ENCODE data around the gene RHBDF1.
"Not testable (repeated sequence)": the region's sequence is repeated elsewhere in the genome, so short reads cannot be mapped to it uniquely, and the experiment has no call there.

The RHBDF1 gene

DNA sequence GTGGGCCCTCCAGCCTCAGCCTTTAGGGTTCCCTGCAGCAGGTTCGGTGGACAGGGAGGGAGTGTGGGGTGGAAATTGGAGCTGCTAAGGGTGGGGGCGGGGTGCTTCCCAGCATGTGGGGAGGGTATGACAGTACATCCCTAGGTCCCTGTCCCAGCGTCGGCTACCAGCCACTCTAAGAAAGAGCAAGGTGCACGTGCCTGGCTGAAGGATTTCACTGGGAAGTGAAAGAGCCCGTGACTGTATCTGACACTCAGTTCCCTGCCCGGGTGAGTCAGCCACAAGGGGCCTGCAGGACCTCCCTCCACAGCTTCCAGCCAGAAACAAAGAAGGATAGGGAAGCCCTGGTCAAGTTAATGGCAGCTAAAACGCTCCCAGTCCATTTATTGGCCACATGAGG is 14.7 kb downstream of the RHBDF1 start:
- Histone ChIP-seq H3K36me3 (ENCODE audit: control insufficient read depth in 2 of 2, insufficient read depth in 2 of 2, low read length in 2 of 2) (peaks cover 33 to 57% of the 10 kb centered on the region in 2 donors), H3K27ac (ENCODE audit: low read length) (no peak overlapping the region)

DNA sequence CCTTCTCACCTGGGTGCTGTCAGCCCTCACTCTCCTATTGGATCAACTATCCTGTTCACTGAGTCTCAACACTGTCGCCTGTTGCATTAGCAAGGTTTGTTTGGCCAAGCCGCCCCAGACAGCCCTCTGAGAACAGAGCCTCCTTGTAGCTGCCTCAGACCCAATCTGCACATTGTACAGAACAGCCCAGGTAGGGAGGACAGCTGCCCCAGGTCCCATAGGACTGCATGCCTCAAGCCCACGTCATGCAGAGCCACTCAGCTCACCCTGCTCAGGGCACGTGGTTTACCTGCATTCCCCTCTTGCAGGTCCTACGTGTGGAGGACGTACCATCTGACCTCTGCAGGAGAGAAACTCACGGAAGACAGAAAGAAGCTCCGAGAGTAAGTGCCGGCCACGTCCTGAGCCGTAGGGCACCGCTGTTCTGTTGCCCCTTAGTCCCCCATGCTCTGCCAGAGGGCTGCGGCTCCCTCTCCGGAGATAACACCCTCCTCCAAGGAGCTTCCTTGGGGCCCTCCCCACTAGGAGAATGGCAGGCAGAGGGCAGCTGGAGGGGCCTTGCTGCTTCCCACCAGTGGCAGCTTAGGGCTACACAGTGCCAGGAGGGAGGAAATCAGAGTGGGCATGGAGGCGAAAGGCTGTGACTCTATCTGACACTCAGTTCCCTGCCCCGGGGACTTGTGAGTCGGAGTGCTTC is 16.1 kb downstream of the RHBDF1 start:
- Histone ChIP-seq H3K4me3 (ENCODE audit: low read length in 2 of 2) (no peak overlapping the region), H3K9ac (ENCODE audit: low read length in 2 of 2) (no peak overlapping the region), H3K9me3 (ENCODE audit: control insufficient read depth in 2 of 2, low read length in 2 of 2) (no peaks in the 10 kb centered on the region), H3K36me3 (ENCODE audit: control insufficient read depth in 2 of 2, insufficient read depth in 2 of 2, low read length in 2 of 2) (peaks cover 30 to 50% of the 10 kb centered on the region in 2 donors), H3K27ac (ENCODE audit: low read length) (no peak overlapping the region), H3K27me3 (ENCODE audit: control insufficient read depth in 1 of 2, insufficient read depth in 2 of 2, low read length in 2 of 2) (no peaks in the 10 kb centered on the region), H3K4me1 (ENCODE audit: control insufficient read depth, insufficient read depth, low read length) (peaks cover 15% of the 10 kb centered on the region)

More for the DNA sequence above, 14.7 kb downstream of the RHBDF1 start:
- Histone ChIP-seq H3K9ac (ENCODE audit: low read length in 2 of 2) (no peak overlapping the region), H3K27me3 (ENCODE audit: control insufficient read depth in 1 of 2, insufficient read depth in 2 of 2, low read length in 2 of 2) (no peaks in the 10 kb centered on the region), H3K4me3 (ENCODE audit: low read length in 2 of 2) (no peak overlapping the region), H3K4me1 (ENCODE audit: control insufficient read depth, insufficient read depth, low read length) (peaks cover 15% of the 10 kb centered on the region), H3K9me3 (ENCODE audit: control insufficient read depth in 2 of 2, low read length in 2 of 2) (no peaks in the 10 kb centered on the region)

DNA sequence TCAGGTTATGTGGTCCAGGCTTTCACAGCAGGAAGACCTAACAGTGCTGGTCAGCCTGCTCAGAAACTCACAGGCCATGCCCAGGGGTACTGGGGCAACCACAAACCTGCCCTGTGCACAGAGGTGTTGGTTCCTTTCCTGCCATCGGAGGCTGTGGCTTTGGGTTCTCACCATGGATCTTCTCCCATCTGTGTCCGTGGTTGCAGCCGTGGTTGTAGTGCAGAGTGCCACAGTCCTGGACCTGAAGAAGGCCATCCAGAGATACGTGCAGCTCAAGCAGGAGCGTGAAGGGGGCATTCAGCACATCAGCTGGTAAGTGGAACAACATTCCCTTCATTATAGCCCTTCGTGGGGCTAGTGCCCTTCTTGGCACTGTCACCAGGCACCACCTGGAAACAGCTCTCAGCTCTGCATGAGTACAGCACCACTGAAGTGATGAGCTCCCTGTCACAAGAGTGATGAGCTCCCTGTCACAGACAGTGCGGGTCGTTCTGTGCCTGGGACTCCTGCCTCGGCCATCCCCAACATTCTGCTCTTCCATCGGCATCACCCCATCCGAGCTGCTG is 16.8 kb downstream of the RHBDF1 start:
- H3K9me3 ChIP-seq (ENCODE audit: control insufficient read depth in 2 of 2, low read length in 2 of 2) = no peaks in the 10 kb centered on the region
- H3K4me1 ChIP-seq (ENCODE audit: control insufficient read depth, insufficient read depth, low read length) = peaks cover 15% of the 10 kb centered on the region
- no peaks in the 10 kb centered on the region for H3K27me3 ChIP-seq (ENCODE audit: control insufficient read depth in 1 of 2, insufficient read depth in 2 of 2, low read length in 2 of 2)
- H3K4me3 ChIP-seq (ENCODE audit: low read length in 2 of 2) = no peak overlapping the region
- H3K9ac ChIP-seq (ENCODE audit: low read length in 2 of 2) = no peak overlapping the region
- peaks cover 27 to 45% of the 10 kb centered on the region in 2 donors for H3K36me3 ChIP-seq (ENCODE audit: control insufficient read depth in 2 of 2, insufficient read depth in 2 of 2, low read length in 2 of 2)
- H3K27ac ChIP-seq (ENCODE audit: low read length) = no peak overlapping the region

DNA sequence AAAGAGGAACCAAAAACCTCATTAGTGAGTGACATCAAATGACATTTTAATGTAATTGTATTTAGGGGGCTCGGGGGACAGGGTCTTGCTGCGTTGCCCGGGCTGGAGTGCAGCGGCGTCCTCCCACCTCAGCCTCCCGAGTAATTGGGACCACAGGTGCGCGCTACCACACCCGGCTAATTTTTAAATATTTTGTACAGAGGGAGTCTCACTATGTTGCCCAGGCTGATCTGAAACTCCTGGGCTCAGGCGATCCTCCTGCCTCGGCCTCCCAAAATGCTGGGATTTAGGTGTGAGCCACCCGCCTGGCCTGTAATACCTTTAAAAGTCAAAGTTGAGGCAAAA is 18.2 kb downstream of the RHBDF1 start:
- H3K27ac ChIP-seq (ENCODE audit: low read length) = no peak overlapping the region
- no peaks in the 10 kb centered on the region for H3K9me3 ChIP-seq (ENCODE audit: control insufficient read depth in 2 of 2, low read length in 2 of 2)
- H3K27me3 ChIP-seq (ENCODE audit: control insufficient read depth in 1 of 2, insufficient read depth in 2 of 2, low read length in 2 of 2) = no peaks in the 10 kb centered on the region
- peak overlapping the region; percentile 62 to 91 for H3K4me3 ChIP-seq (ENCODE audit: low read length in 2 of 2)
- peaks cover 19 to 31% of the 10 kb centered on the region in 2 donors for H3K36me3 ChIP-seq (ENCODE audit: control insufficient read depth in 2 of 2, insufficient read depth in 2 of 2, low read length in 2 of 2)
- peak overlapping the region; percentile 76 for H3K9ac ChIP-seq (ENCODE audit: low read length in 2 of 2)
- peaks cover 15% of the 10 kb centered on the region for H3K4me1 ChIP-seq (ENCODE audit: control insufficient read depth, insufficient read depth, low read length)

DNA sequence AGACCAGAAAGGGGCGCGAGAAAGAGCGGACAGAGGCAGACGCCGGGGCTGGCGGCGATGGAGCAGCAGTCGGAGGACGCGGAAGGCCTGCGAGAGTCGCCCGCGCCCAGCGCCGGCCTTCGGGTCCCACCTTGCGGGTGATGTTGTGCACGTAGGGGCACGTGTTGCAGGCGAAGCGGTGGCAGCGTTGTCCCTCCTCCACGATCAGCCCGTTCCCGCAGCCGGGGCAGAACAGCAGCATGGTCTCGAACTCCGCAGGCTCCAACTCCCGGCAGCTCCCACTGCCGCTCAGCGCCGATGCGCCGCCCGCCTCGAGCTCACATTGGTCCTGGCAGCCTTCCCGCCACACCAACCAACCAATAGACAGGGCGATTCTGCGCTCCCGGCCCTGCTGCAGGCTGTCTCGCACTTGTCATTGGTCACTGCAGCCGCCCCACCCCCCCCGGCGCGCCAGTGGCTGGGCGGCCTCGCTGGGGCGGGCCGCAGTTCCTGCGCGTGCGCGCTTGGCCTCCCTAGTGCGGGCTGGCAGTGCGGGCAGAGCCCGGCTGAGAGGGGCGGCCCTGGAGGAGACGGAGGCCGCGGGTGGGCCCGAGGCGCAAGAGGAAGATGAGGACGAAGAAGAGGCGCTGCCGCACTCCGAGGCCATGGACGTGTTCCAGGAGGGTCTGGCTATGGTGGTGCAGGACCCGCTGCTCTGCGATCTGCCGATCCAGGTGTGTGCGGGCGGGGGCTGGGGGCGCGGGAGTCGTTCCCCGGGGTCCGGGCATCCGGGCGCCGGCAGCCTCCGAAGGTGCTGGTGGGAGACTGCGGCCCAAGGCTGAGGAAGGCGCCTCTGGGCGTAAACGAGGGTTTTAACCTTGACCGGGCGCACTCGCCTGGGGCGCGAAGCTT is 18.8 kb downstream of the RHBDF1 start, which contains the start of the genes POLR3K and SNRNP25:
Gene POLR3K, minus strand, starts transcription at position 263 of the 891 bp plus-strand sequence. Its CDS starts 22 bp downstream, at position 241.
Gene SNRNP25, plus strand, starts transcription at position 483 of the 891 bp plus-strand sequence. Its CDS starts 189 bp downstream, at position 672.
- peak within 1 kb of the TSS; percentile 37 for H3K27ac ChIP-seq (ENCODE audit: low read length)
- peak within 1 kb of the TSS; percentile 76 for H3K9ac ChIP-seq (ENCODE audit: low read length in 2 of 2)
- peak within 1 kb of the TSS; percentile 62 to 91 for H3K4me3 ChIP-seq (ENCODE audit: low read length in 2 of 2)
- H3K36me3 ChIP-seq (ENCODE audit: control insufficient read depth in 2 of 2, insufficient read depth in 2 of 2, low read length in 2 of 2) = peaks cover 15 to 28% of the 10 kb centered on the region in 2 donors
- peaks cover 15% of the 10 kb centered on the region for H3K4me1 ChIP-seq (ENCODE audit: control insufficient read depth, insufficient read depth, low read length)
- no peaks in the 10 kb centered on the region for H3K27me3 ChIP-seq (ENCODE audit: control insufficient read depth in 1 of 2, insufficient read depth in 2 of 2, low read length in 2 of 2)
- no peaks in the 10 kb centered on the region for H3K9me3 ChIP-seq (ENCODE audit: control insufficient read depth in 2 of 2, low read length in 2 of 2)

DNA sequence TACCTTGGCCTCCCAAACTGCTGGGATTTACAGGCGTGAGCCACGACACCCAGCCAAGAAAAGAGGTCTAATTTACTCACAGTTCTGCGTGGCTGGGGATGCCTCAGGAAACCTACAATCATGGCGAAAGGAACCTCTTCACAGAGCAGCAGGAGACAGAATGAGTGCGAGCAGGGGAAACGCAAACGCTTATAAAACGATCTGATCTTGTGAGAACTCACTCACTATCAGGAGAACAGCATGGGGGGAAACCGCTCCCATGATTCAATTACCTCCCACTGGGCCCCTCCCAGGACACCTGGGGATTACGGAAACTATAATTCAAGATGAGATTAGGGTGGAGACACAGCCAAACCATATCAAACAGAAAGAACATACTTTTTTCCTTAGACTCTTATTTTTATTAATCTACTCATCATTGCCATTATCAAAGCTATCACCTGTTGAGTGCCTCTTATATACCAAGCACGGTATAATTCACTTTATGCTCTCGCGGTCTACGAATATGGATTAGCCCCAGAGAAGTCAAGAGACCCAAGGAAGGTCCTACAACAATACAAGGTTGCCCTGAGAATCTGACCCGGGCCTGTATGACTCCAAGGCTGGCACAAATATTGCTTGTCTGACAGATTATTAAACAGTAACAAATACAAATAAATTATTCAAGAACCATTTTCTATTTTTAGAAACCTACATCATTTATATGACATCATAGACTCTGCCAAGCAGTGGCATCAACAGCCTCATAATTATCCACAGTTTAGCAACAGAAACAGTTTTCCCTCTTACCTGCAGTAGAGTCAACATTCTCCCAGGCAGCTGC is 21.5 kb downstream of the RHBDF1 start:
- no peaks in the 10 kb centered on the region for H3K27me3 ChIP-seq (ENCODE audit: control insufficient read depth in 1 of 2, insufficient read depth in 2 of 2, low read length in 2 of 2)
- H3K4me3 ChIP-seq (ENCODE audit: low read length in 2 of 2) = no peak overlapping the region
- no peaks in the 10 kb centered on the region for H3K9me3 ChIP-seq (ENCODE audit: control insufficient read depth in 2 of 2, low read length in 2 of 2)
- H3K4me1 ChIP-seq (ENCODE audit: control insufficient read depth, insufficient read depth, low read length) = peaks cover 12% of the 10 kb centered on the region
- no peak overlapping the region for H3K27ac ChIP-seq (ENCODE audit: low read length)
- H3K9ac ChIP-seq (ENCODE audit: low read length in 2 of 2) = no peak overlapping the region
- H3K36me3 ChIP-seq (ENCODE audit: control insufficient read depth in 2 of 2, insufficient read depth in 2 of 2, low read length in 2 of 2) = peaks cover 8 to 12% of the 10 kb centered on the region in 2 donors

DNA sequence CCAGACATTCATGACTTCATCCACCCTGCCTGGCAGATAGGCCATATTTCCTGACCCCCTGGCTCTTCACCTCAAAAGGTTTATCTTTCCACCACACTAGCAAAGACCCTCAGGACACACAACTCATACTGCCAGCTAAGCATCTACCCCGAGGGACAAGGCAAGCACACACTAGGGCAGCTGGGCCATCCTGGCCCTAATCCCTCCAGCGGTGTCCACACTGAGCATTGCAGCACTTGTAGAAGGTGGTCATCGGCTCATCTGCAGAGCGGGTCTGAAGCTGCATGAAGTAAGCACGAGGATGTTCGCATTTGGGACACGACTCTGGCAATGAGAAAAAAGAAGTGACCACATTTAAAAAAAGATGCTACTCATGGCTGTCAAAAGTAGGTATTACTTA is 25.2 kb downstream of the RHBDF1 start:
- Histone ChIP-seq H3K36me3 (ENCODE audit: control insufficient read depth in 2 of 2, insufficient read depth in 2 of 2, low read length in 2 of 2) (peaks cover 13 to 21% of the 10 kb centered on the region in 2 donors), H3K27ac (ENCODE audit: low read length) (no peak overlapping the region), H3K9me3 (ENCODE audit: control insufficient read depth in 2 of 2, low read length in 2 of 2) (no peaks in the 10 kb centered on the region), H3K9ac (ENCODE audit: low read length in 2 of 2) (no peak overlapping the region), H3K4me3 (ENCODE audit: low read length in 2 of 2) (no peak overlapping the region), H3K4me1 (ENCODE audit: control insufficient read depth, insufficient read depth, low read length) (no peaks in the 10 kb centered on the region), H3K27me3 (ENCODE audit: control insufficient read depth in 1 of 2, insufficient read depth in 2 of 2, low read length in 2 of 2) (no peaks in the 10 kb centered on the region)

DNA sequence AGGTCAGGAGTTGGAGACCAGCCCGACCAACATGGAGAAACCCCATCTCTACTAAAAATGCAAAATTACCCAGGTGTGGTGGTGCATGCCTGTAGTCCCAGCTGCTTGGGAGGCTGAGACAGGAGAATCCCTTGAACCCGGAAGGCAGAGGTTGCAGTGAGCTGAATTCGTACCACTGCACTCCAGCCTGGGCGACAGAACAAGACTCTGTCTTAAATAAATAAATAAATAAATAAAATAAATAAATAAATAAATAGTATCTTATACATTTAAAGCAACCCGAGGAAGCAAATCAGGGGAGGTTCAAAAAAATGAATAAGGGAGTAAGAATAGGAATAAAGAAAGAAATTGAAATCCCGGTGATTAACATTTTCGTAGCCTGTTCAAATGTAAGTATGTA is 25.9 kb downstream of the RHBDF1 start:
- H3K4me3 ChIP-seq (ENCODE audit: low read length in 2 of 2) = not testable (repeated sequence)
- H3K36me3 ChIP-seq (ENCODE audit: control insufficient read depth in 2 of 2, insufficient read depth in 2 of 2, low read length in 2 of 2) = peaks cover 13 to 21% of the 10 kb centered on the region in 2 donors

DNA sequence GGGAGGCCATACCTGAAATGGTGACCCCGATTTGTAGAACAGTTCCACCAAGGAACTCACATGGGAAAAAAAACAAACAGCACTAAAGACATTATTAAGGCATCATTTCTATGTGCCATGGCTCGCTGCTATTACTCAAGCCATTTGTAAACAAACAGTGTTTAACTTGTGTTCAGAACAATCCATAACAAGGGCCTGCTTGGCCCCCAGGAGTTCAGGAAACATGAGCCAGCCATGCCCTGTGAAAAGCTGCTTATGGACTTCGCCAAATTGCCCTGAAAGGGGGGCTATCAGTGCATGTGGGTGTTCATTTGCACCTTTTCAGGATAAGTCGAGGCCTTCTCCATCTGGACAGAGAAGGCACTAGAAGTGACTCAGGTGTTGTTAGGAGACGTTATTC is 27.0 kb downstream of the RHBDF1 start:
- Histone ChIP-seq H3K4me1 (ENCODE audit: control insufficient read depth, insufficient read depth, low read length) (no peaks in the 10 kb centered on the region), H3K27me3 (ENCODE audit: control insufficient read depth in 1 of 2, insufficient read depth in 2 of 2, low read length in 2 of 2) (no peaks in the 10 kb centered on the region), H3K27ac (ENCODE audit: low read length) (no peak overlapping the region), H3K9ac (ENCODE audit: low read length in 2 of 2) (no peak overlapping the region), H3K4me3 (ENCODE audit: low read length in 2 of 2) (no peak overlapping the region), H3K36me3 (ENCODE audit: control insufficient read depth in 2 of 2, insufficient read depth in 2 of 2, low read length in 2 of 2) (peaks cover 13 to 21% of the 10 kb centered on the region in 2 donors), H3K9me3 (ENCODE audit: control insufficient read depth in 2 of 2, low read length in 2 of 2) (no peaks in the 10 kb centered on the region)

More for the DNA sequence above, 25.9 kb downstream of the RHBDF1 start:
- not testable (repeated sequence) for H3K27ac ChIP-seq (ENCODE audit: low read length); H3K9ac ChIP-seq (ENCODE audit: low read length in 2 of 2); H3K4me1 ChIP-seq (ENCODE audit: control insufficient read depth, insufficient read depth, low read length); H3K27me3 ChIP-seq (ENCODE audit: control insufficient read depth in 1 of 2, insufficient read depth in 2 of 2, low read length in 2 of 2); H3K9me3 ChIP-seq (ENCODE audit: control insufficient read depth in 2 of 2, low read length in 2 of 2)

DNA sequence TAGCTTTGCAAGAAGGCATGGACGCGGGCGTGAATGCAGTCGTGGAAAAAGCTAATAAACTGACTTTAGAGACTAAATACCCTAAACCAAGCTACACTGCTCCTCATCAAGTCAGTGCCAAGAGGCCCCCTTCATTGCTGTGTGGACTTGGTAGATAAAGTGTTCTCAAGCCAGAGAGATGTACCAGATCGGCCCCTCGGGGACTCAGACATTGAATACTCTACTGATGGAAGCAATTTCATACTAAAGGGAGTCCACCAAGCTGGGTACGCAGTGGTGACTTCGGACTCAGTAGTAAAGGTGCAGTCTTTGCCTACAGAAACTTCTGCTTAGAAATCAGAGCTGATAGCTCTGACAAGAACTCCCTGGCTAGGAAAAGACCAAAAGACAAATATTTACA is 27.8 kb downstream of the RHBDF1 start:
- Histone ChIP-seq H3K9ac (ENCODE audit: low read length in 2 of 2) (no peak overlapping the region), H3K27me3 (ENCODE audit: control insufficient read depth in 1 of 2, insufficient read depth in 2 of 2, low read length in 2 of 2) (no peaks in the 10 kb centered on the region), H3K4me3 (ENCODE audit: low read length in 2 of 2) (no peak overlapping the region), H3K27ac (ENCODE audit: low read length) (no peak overlapping the region), H3K9me3 (ENCODE audit: control insufficient read depth in 2 of 2, low read length in 2 of 2) (no peaks in the 10 kb centered on the region), H3K36me3 (ENCODE audit: control insufficient read depth in 2 of 2, insufficient read depth in 2 of 2, low read length in 2 of 2) (peaks cover 13 to 21% of the 10 kb centered on the region in 2 donors), H3K4me1 (ENCODE audit: control insufficient read depth, insufficient read depth, low read length) (no peaks in the 10 kb centered on the region)

Measured in stomach smooth muscle (tissue), 2 donors.